ENCODE measurements around the gene FGFR3. TPM values are rescaled to one million over a fixed set of nuclear protein-coding genes. Genes with fewer than 3 reads are reported as not detected.

Gene FGFR3
- total and polyA plus RNA-seq, 9 of the 15 experiments (the other 6 are each of a cell fraction or from before 2014, with no cell fraction given) = 1.2 to 60.4 (median 12.7) TPM

DNA sequence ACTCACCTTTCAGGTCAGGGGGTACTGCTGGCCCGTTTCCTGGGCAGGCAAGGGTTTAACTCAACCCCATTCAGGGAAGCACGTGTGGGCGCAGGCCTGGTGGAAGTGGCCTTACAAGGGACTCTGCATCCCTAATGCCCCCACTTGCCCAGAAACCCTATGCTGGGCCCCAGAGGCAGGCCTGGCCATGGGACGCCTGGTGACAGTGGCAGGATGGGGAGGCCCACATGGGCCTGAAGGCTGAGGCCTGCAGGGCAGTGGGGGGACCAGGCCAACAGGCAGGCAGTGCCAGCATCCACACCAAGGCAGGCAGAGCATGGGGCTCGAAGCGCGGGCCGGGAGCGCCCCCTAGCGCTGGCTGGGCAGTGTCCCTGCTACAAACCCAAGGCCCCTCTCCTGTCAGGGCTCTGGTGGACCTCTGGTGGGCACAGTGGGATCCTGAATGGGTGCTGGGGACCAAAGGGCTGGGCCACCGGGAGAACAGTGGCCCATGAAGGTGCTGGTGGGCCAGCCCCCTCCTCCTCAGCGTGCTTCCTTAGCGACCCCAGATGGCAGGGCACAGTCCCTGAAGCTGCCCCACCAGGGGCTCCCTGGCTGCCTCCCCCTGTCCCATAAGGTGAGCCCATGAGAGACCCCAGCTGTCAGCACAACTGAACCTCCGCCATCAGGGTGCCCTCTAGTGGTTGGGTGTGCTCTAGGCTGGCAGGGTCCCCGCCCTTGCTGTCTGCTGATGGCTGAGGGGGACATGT is 16.8 kb downstream of the FGFR3 start (continued):
- TF ChIP-seq, protein P1, sequence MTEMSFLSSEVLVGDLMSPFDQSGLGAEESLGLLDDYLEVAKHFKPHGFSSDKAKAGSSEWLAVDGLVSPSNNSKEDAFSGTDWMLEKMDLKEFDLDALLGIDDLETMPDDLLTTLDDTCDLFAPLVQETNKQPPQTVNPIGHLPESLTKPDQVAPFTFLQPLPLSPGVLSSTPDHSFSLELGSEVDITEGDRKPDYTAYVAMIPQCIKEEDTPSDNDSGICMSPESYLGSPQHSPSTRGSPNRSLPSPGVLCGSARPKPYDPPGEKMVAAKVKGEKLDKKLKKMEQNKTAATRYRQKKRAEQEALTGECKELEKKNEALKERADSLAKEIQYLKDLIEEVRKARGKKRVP (CRISPR knock-in tag; IDR thresholded peaks at IDR 0.05) = no peak
- TF ChIP-seq ZNF75A (CRISPR knock-in tag; IDR thresholded peaks at IDR 0.05) (no peak), STAG1 (CRISPR knock-in tag; IDR thresholded peaks at IDR 0.05; ENCODE audit: borderline replicate concordance) (peak; percentile 94), ZNF224 (CRISPR knock-in tag; IDR thresholded peaks at IDR 0.05) (no peak), GTF2E2 (tag; IDR thresholded peaks at IDR 0.05) (no peak), ZBTB7A (IDR thresholded peaks at IDR 0.05; ENCODE audit: borderline replicate concordance, control insufficient read depth, low read depth, low read length) (peak; percentile 82; the same call in 1 of the 2 replicates), COPS2 (conservative IDR thresholded peaks at IDR 0.05) (no peak), SRSF3 (IDR thresholded peaks at IDR 0.05; ENCODE audit: insufficient read depth, low read length) (no peak), SMAD4 (CRISPR knock-in tag; conservative IDR thresholded peaks at IDR 0.05) (no peak), KLF16 (IDR thresholded peaks at IDR 0.05) (peak; percentile 22; the same call in 1 of the 2 replicates), YY1 (IDR thresholded peaks at IDR 0.05; ENCODE audit: borderline replicate concordance in 1 of 3, control insufficient read depth in 1 of 3, extremely low read depth in 1 of 3, insufficient read depth in 3 of 3, insufficient read length in 1 of 3, insufficient replicate concordance in 2 of 3, low read depth in 1 of 3, low read length in 2 of 3) (peak in 1 of 3 experiments; percentile 11), XRCC5 (IDR thresholded peaks at IDR 0.05; ENCODE audit: low read depth, low read length) (peak; percentile 37; the same call in 1 of the 2 replicates), TBP (optimal IDR thresholded peaks at IDR 0.05; ENCODE audit: low read depth, low read length) (no peak), POLR2A (conservative IDR thresholded peaks at IDR 0.05) (peak; percentile 26; the same call in 1 of the 2 replicates), ERF (CRISPR knock-in tag; IDR thresholded peaks at IDR 0.05) (no peak), HNRNPL (IDR thresholded peaks at IDR 0.05; ENCODE audit: low read depth, low read length) (peak; percentile 92), ZNF217 (CRISPR knock-in tag; IDR thresholded peaks at IDR 0.05) (no peak), MTA3 (IDR thresholded peaks at IDR 0.05; ENCODE audit: borderline replicate concordance) (peak; percentile 60; the same call in 1 of the 2 replicates), HLTF (IDR thresholded peaks at IDR 0.05) (no peak), CBX8 (IDR thresholded peaks at IDR 0.05; ENCODE audit: borderline replicate concordance, extremely low read depth, low read depth, low read length, poor library complexity, severe bottlenecking) (no peak)
- TF ChIP-seq, protein P2, sequence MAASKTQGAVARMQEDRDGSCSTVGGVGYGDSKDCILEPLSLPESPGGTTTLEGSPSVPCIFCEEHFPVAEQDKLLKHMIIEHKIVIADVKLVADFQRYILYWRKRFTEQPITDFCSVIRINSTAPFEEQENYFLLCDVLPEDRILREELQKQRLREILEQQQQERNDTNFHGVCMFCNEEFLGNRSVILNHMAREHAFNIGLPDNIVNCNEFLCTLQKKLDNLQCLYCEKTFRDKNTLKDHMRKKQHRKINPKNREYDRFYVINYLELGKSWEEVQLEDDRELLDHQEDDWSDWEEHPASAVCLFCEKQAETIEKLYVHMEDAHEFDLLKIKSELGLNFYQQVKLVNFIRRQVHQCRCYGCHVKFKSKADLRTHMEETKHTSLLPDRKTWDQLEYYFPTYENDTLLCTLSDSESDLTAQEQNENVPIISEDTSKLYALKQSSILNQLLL (CRISPR knock-in tag; IDR thresholded peaks at IDR 0.05; ENCODE audit: borderline replicate concordance) = no peak
- TF ChIP-seq, protein P3, sequence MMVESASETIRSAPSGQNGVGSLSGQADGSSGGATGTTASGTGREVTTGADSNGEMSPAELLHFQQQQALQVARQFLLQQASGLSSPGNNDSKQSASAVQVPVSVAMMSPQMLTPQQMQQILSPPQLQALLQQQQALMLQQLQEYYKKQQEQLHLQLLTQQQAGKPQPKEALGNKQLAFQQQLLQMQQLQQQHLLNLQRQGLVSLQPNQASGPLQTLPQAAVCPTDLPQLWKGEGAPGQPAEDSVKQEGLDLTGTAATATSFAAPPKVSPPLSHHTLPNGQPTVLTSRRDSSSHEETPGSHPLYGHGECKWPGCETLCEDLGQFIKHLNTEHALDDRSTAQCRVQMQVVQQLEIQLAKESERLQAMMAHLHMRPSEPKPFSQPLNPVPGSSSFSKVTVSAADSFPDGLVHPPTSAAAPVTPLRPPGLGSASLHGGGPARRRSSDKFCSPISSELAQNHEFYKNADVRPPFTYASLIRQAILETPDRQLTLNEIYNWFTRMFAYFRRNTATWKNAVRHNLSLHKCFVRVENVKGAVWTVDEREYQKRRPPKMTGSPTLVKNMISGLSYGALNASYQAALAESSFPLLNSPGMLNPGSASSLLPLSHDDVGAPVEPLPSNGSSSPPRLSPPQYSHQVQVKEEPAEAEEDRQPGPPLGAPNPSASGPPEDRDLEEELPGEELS (CRISPR knock-in tag; IDR thresholded peaks at IDR 0.05; ENCODE audit: borderline replicate concordance) = no peak
- TF ChIP-seq, protein P4, sequence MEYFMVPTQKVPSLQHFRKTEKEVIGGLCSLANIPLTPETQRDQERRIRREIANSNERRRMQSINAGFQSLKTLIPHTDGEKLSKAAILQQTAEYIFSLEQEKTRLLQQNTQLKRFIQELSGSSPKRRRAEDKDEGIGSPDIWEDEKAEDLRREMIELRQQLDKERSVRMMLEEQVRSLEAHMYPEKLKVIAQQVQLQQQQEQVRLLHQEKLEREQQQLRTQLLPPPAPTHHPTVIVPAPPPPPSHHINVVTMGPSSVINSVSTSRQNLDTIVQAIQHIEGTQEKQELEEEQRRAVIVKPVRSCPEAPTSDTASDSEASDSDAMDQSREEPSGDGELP (CRISPR knock-in tag; IDR thresholded peaks at IDR 0.05; ENCODE audit: borderline replicate concordance) = peak; percentile 61
